ENCODE results near the gene TOMM34. TPM values are rescaled to one million over a fixed set of nuclear protein-coding genes. Genes with fewer than 3 reads are reported as not detected.

The TOMM34 gene
- total and polyA plus RNA-seq, 4 donors: 4.4 to 12.1 (median 7.8) TPM

DNA sequence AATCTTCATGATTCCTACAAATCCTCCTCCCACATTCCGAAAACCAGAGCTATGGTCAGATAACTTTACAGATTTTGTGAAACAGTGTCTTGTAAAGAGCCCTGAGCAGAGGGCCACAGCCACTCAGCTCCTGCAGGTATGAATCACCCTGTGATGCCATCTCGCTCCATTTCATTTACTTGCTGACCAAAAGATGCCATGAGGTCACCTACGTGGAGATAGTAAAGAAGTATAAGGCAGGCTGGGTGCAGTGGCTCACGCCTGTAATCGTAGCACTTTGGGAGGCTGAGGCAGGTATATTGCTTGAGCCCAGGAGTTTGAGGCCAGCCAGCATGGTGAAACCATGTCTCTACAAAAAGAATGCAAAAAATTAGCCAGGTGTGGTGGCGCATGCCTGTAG is 37.0 kb upstream of the TOMM34 start:
- Histone ChIP-seq H3K4me3 (ENCODE audit: low read depth in 1 of 3, low read length in 3 of 3) (no peak overlapping the region), H3K4me1 (ENCODE audit: control insufficient read depth in 4 of 4, insufficient read depth in 4 of 4, low read length in 3 of 4) (peaks cover 0 to 2% (median 0%) of the 10 kb centered on the region in 4 donors), H3K27ac (ENCODE audit: low read depth in 1 of 2, low read length in 2 of 2) (no peak overlapping the region), H3K36me3 (ENCODE audit: control insufficient read depth in 4 of 4, insufficient read depth in 3 of 4, low read depth in 1 of 4, low read length in 3 of 4) (peaks cover 8 to 30% (median 24%) of the 10 kb centered on the region in 4 donors), H3K9me3 (ENCODE audit: control insufficient read depth in 4 of 4, low read length in 3 of 4) (no peaks in the 10 kb centered on the region), H3K27me3 (ENCODE audit: control insufficient read depth in 4 of 4, insufficient read depth in 4 of 4, low read length in 3 of 4) (no peaks in the 10 kb centered on the region), H3K9ac (ENCODE audit: low read depth in 1 of 2, low read length in 2 of 2) (no peak overlapping the region)
- no peak for DNase-seq (ENCODE audit: low spot score)
- 99% methylated on average over 6 of the region's 6 CpGs for WGBS
- TF ChIP-seq, protein P1, sequence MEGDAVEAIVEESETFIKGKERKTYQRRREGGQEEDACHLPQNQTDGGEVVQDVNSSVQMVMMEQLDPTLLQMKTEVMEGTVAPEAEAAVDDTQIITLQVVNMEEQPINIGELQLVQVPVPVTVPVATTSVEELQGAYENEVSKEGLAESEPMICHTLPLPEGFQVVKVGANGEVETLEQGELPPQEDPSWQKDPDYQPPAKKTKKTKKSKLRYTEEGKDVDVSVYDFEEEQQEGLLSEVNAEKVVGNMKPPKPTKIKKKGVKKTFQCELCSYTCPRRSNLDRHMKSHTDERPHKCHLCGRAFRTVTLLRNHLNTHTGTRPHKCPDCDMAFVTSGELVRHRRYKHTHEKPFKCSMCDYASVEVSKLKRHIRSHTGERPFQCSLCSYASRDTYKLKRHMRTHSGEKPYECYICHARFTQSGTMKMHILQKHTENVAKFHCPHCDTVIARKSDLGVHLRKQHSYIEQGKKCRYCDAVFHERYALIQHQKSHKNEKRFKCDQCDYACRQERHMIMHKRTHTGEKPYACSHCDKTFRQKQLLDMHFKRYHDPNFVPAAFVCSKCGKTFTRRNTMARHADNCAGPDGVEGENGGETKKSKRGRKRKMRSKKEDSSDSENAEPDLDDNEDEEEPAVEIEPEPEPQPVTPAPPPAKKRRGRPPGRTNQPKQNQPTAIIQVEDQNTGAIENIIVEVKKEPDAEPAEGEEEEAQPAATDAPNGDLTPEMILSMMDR (IDR thresholded peaks at IDR 0.05; ENCODE audit: low read depth, low read length, missing input control): no peak
- TF ChIP-seq SP1 (IDR thresholded peaks at IDR 0.05) (no peak), RXRA (IDR thresholded peaks at IDR 0.05) (no peak), GABPA (IDR thresholded peaks at IDR 0.05 in 1 of 2, conservative IDR thresholded peaks at IDR 0.05 in 1 of 2) (no peak), NR2F2 (IDR thresholded peaks at IDR 0.05) (no peak), EGR1 (IDR thresholded peaks at IDR 0.05; ENCODE audit: low read depth in 2 of 2) (no peak), HNF4A (conservative IDR thresholded peaks at IDR 0.05) (no peak), MAX (IDR thresholded peaks at IDR 0.05) (no peak), HNF4G (IDR thresholded peaks at IDR 0.05) (no peak), TAF1 (conservative IDR thresholded peaks at IDR 0.05) (no peak), FOXA1 (IDR thresholded peaks at IDR 0.05) (no peak), ZBTB33 (IDR thresholded peaks at IDR 0.05) (no peak), YY1 (IDR thresholded peaks at IDR 0.05) (no peak), FOXA2 (IDR thresholded peaks at IDR 0.05) (no peak), JUND (IDR thresholded peaks at IDR 0.05) (no peak), RAD21 (IDR thresholded peaks at IDR 0.05) (no peak)
- TF ChIP-seq, protein P2, sequence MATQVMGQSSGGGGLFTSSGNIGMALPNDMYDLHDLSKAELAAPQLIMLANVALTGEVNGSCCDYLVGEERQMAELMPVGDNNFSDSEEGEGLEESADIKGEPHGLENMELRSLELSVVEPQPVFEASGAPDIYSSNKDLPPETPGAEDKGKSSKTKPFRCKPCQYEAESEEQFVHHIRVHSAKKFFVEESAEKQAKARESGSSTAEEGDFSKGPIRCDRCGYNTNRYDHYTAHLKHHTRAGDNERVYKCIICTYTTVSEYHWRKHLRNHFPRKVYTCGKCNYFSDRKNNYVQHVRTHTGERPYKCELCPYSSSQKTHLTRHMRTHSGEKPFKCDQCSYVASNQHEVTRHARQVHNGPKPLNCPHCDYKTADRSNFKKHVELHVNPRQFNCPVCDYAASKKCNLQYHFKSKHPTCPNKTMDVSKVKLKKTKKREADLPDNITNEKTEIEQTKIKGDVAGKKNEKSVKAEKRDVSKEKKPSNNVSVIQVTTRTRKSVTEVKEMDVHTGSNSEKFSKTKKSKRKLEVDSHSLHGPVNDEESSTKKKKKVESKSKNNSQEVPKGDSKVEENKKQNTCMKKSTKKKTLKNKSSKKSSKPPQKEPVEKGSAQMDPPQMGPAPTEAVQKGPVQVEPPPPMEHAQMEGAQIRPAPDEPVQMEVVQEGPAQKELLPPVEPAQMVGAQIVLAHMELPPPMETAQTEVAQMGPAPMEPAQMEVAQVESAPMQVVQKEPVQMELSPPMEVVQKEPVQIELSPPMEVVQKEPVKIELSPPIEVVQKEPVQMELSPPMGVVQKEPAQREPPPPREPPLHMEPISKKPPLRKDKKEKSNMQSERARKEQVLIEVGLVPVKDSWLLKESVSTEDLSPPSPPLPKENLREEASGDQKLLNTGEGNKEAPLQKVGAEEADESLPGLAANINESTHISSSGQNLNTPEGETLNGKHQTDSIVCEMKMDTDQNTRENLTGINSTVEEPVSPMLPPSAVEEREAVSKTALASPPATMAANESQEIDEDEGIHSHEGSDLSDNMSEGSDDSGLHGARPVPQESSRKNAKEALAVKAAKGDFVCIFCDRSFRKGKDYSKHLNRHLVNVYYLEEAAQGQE (IDR thresholded peaks at IDR 0.05): no peak
- TF ChIP-seq, protein P3, sequence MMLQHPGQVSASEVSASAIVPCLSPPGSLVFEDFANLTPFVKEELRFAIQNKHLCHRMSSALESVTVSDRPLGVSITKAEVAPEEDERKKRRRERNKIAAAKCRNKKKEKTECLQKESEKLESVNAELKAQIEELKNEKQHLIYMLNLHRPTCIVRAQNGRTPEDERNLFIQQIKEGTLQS (IDR thresholded peaks at IDR 0.05): no peak
